Measurements from ENCODE around the gene DLG3. TPM values are rescaled to one million over a fixed set of nuclear protein-coding genes. Genes with fewer than 3 reads are reported as not detected.

DLG3 gene
- polyA plus RNA-seq, 3 donors, result 0.12 to 0.17 TPM; not detected in 1

DNA sequence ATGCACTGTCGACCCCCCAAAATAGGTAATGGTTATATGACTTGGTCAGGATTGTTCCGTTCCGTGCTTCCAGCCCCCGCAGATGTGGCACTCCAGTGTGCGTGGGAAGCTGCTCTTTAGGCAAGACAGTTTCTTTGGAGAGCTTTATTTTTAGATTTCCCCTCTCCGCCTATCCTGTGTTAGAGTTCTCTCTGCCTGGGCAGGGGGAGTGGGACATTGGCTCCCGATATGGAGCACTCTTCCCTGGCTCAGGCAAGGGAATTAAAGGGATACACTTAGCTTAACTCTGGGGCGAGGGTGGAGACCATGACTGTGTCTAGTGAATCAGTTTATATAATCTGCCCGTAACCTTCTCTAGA lies 36.0 kb downstream of the DLG3 start:
- no peaks in the 10 kb centered on the region for H3K36me3 ChIP-seq (replicated peaks in 1 of 2; ENCODE audit: control insufficient read depth in 1 of 2, insufficient read depth in 2 of 2, low read length in 2 of 2)
- H3K27me3 ChIP-seq (ENCODE audit: control insufficient read depth in 2 of 2, insufficient read depth in 2 of 2, low read length in 2 of 2), result peaks cover 0 to 2% of the 10 kb centered on the region in 2 donors
- H3K9me3 ChIP-seq (replicated peaks in 1 of 2; ENCODE audit: control insufficient read depth in 1 of 2, insufficient read depth in 1 of 2, low read length in 2 of 2), result no peaks in the 10 kb centered on the region
- TF ChIP-seq, protein P1, sequence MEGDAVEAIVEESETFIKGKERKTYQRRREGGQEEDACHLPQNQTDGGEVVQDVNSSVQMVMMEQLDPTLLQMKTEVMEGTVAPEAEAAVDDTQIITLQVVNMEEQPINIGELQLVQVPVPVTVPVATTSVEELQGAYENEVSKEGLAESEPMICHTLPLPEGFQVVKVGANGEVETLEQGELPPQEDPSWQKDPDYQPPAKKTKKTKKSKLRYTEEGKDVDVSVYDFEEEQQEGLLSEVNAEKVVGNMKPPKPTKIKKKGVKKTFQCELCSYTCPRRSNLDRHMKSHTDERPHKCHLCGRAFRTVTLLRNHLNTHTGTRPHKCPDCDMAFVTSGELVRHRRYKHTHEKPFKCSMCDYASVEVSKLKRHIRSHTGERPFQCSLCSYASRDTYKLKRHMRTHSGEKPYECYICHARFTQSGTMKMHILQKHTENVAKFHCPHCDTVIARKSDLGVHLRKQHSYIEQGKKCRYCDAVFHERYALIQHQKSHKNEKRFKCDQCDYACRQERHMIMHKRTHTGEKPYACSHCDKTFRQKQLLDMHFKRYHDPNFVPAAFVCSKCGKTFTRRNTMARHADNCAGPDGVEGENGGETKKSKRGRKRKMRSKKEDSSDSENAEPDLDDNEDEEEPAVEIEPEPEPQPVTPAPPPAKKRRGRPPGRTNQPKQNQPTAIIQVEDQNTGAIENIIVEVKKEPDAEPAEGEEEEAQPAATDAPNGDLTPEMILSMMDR (IDR thresholded peaks at IDR 0.05), result no peak
- peaks cover 0 to 3% of the 10 kb centered on the region in 2 donors for H3K4me1 ChIP-seq (ENCODE audit: control insufficient read depth in 1 of 2, insufficient read depth in 2 of 2, low read length in 2 of 2)
- no peak overlapping the region for H3K4me2 ChIP-seq (replicated peaks; ENCODE audit: extremely low read depth, low read length, poor library complexity, severe bottlenecking)
- Mint-ChIP-seq H3K27ac (no peak overlapping the region), H3K4me1 (peaks cover 10% of the 10 kb centered on the region), H3K27me3 (ENCODE audit: low read depth in 3 of 3) (peaks cover 1 to 24% (median 2%) of the 10 kb centered on the region in 3 donors), H3K9me3 (no peaks in the 10 kb centered on the region), H3K4me3 (no peak overlapping the region), H3K36me3 (no peaks in the 10 kb centered on the region)
- H3K79me2 ChIP-seq (ENCODE audit: insufficient read depth, low read length), result no peaks in the 10 kb centered on the region
- no peaks in the 10 kb centered on the region for H4K20me1 ChIP-seq (ENCODE audit: insufficient read depth, low read length)
- intact Hi-C loops (cut with micrococcal nuclease), result no loop called here
- no peak overlapping the region for H2AFZ ChIP-seq (ENCODE audit: insufficient read depth, low read depth, low read length, poor library complexity, severe bottlenecking)
- no peak overlapping the region for H3K27ac ChIP-seq (ENCODE audit: low read depth in 1 of 2, low read length in 2 of 2)
- 88% methylated on average over 5 of the region's 9 CpGs for WGBS (ENCODE audit: insufficient coverage)
- H3K4me3 ChIP-seq (replicated peaks in 1 of 3; ENCODE audit: low read depth in 2 of 3, low read length in 3 of 3), result no peak overlapping the region
- H3K9ac ChIP-seq (ENCODE audit: insufficient read depth, low read length, poor library complexity, severe bottlenecking), result no peak overlapping the region
- DNase-seq, result no peak

DNA sequence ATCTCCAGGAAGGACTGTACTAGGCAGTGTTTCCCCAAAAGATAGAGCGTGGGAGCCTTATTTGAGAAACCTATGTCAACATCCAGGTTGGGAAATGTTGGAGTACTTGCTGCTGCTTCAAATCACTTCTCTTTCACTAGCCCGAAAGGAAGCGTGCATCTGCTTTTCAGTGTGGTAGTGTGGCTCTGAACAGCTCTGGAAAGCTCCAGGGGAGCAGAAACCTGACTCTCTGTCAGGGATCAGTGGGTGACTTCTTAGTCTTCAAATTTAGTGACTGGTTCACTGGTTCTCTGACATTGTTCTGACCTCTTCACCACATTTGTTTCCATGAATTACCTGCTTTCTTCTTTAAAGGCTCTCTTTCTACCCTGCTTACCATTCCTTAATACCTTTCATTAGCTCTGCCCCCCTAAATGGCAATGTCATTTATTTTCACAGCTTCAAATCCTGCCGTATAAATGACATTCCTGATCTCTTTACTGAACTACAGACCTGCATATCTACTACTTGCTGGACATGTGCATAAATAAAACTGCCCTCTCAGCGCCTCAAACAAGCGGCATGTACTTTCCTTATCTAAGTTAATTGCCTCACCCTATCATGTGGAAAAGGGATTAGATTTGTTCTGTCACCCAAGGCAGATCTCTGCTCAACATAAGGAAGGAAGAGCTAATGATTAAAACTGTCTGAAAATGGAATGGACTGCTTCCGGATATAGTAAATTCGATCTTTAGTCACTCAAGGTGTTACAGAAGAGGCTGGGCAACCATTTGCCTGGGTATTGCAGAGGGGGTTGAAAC lies 37.0 kb downstream of the DLG3 start:
- Mint-ChIP-seq H3K4me3 (no peak overlapping the region), H3K36me3 (no peaks in the 10 kb centered on the region), H3K27ac (peak overlapping the region in 1 of 7 donors; percentile 22), H3K4me1 (peaks cover 10% of the 10 kb centered on the region), H3K9me3 (no peaks in the 10 kb centered on the region), H3K27me3 (ENCODE audit: low read depth in 3 of 3) (peaks cover 0 to 18% (median 2%) of the 10 kb centered on the region in 3 donors)
- Histone ChIP-seq H3K27me3 (ENCODE audit: control insufficient read depth in 2 of 2, insufficient read depth in 2 of 2, low read length in 2 of 2) (peaks cover 0 to 2% of the 10 kb centered on the region in 2 donors), H3K36me3 (replicated peaks in 1 of 2; ENCODE audit: control insufficient read depth in 1 of 2, insufficient read depth in 2 of 2, low read length in 2 of 2) (no peaks in the 10 kb centered on the region), H3K27ac (ENCODE audit: low read depth in 1 of 2, low read length in 2 of 2) (no peak overlapping the region), H3K4me2 (replicated peaks; ENCODE audit: extremely low read depth, low read length, poor library complexity, severe bottlenecking) (no peak overlapping the region), H2AFZ (ENCODE audit: insufficient read depth, low read depth, low read length, poor library complexity, severe bottlenecking) (no peak overlapping the region), H3K9me3 (replicated peaks in 1 of 2; ENCODE audit: control insufficient read depth in 1 of 2, insufficient read depth in 1 of 2, low read length in 2 of 2) (no peaks in the 10 kb centered on the region), H3K4me3 (replicated peaks in 1 of 3; ENCODE audit: low read depth in 2 of 3, low read length in 3 of 3) (no peak overlapping the region), H3K79me2 (ENCODE audit: insufficient read depth, low read length) (no peaks in the 10 kb centered on the region), H3K4me1 (ENCODE audit: control insufficient read depth in 1 of 2, insufficient read depth in 2 of 2, low read length in 2 of 2) (peaks cover 0 to 3% of the 10 kb centered on the region in 2 donors), H4K20me1 (ENCODE audit: insufficient read depth, low read length) (no peaks in the 10 kb centered on the region), H3K9ac (ENCODE audit: insufficient read depth, low read length, poor library complexity, severe bottlenecking) (no peak overlapping the region)
- intact Hi-C loops (cut with micrococcal nuclease), result no loop called here
- WGBS (ENCODE audit: insufficient coverage), result 80% methylated on average over 1 of the region's 8 CpGs
- TF ChIP-seq, protein P1 (IDR thresholded peaks at IDR 0.05), result no peak
- DNase-seq, result peak in 1 of 3 donors; percentile 8

All from CD14-positive monocyte (primary cell).